NCI-H1694 treated with DMSO at 0.1 percent for 48 hours (cell line): Measurements from ENCODE around the gene CEP76.
A peak's percentile ranks its signal among the peaks of the same experiment; 100 is the strongest.

Experiments
- DNase-seq: peaks from one replicate; lab custom pipeline; 2025; lab: John Stamatoyannopoulos, UW

The CEP76 gene

GRCh38 chr18:12703664-12704063, 1.1 kb upstream of the CEP76 start:
- no peak for DNase-seq

DNA sequence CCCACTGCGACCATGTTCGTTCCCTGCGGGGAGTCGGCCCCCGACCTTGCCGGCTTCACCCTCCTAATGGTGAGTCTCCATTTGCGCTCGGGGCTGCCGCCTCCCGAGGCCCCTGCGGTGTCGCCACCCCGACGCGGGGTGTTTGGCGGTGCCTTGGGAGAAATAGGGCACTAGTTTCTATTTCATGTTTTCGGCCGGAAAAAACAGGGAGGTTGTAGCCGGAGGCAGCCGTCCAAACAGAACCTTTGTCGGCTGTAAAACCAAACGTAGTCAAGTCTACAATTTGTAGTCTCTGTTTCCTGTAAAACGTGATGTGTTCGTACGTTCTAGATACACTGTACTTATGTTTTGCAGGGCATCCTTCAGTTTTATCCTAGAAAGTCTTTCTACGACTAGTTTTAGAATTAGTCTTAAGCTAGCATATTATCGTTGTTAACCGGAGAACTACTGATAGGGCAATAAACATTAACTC, 609 bp upstream of the CEP76 start:
- DNase-seq, result no peak

DNA sequence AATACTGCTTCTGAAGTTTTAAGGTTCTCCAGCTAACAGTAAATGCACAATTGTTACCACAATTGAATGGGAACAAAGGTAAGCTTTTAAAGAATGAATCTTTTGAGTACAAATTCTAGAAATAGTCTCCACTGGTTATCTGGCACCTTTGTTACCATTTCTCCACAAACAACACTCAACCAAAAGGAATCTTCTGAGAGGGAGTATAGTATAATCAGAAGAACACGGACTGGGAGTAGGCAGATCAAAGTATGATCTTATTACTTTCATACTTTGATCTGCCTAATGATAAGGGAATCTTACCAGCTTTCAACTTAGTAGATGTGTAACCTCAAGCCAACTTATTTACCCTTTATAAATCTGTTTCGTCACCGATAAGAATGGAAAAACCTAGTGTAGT, 1.4 kb downstream of the CEP76 start:
- DNase-seq, result no peak

- DNase-seq, result no peak
These were observed 2.8 kb downstream of the CEP76 start for GRCh38 chr18:12699747-12700146.

GRCh38 chr18:12694032-12694431, 8.5 kb downstream of the CEP76 start:
- no peak for DNase-seq

DNA sequence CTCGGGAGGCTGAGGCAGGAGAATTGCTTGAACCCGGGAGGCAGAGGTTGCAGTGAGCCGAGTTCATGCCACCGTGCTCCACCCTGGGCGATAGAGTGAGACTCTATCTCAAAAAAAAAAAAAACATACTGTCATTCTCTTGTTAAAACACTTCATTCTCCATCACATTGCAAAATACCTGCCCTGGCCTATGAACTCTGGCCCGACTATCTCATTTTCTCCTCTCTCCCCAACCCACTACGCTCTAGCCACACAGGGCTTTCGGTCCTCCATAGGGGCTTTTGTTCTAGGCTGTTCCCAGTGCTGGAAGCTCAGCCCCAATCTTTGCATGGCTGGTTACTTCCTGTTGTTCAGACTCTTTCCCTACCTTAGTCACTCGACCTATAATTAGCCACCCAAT, 10.3 kb downstream of the CEP76 start:
- DNase-seq, result no peak

- no peak for DNase-seq
These were observed 13.2 kb downstream of the CEP76 start for GRCh38 chr18:12689256-12689850.

- DNase-seq, result peak; percentile 8
These were observed 16.4 kb downstream of the CEP76 start for GRCh38 chr18:12686100-12686499.

DNA sequence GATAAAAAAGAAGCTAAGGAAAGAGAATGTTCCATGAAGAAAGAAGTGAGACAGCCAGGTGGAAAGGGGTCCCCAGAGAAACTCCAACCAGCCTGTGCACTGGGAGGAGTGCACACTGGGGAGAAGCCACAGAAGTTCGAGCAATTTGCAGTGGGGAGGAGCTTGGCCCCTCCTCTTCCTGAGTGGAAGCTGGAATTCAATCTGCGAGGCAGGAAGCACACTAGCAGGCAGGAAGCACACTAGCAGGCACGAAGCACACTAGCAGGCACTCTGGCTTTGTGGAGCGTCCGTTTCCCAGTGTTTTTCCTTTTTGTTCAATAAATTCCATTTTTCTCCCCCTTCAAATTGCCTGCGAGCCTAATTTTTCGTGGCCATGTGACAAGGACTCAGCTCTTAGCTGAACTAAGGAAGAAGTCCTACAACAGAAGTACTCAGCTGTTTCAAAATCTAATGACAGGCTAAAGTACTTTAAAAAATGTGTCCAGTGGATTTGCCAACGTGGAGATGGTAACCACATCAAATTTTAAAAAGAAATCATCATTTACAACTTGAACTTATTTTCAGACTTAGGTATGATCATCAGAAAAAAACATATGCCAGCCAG, 23.2 kb downstream of the CEP76 start:
- DNase-seq, result no peak

GRCh38 chr18:12668041-12668440, 34.5 kb downstream of the CEP76 start:
- no peak for DNase-seq

DNA sequence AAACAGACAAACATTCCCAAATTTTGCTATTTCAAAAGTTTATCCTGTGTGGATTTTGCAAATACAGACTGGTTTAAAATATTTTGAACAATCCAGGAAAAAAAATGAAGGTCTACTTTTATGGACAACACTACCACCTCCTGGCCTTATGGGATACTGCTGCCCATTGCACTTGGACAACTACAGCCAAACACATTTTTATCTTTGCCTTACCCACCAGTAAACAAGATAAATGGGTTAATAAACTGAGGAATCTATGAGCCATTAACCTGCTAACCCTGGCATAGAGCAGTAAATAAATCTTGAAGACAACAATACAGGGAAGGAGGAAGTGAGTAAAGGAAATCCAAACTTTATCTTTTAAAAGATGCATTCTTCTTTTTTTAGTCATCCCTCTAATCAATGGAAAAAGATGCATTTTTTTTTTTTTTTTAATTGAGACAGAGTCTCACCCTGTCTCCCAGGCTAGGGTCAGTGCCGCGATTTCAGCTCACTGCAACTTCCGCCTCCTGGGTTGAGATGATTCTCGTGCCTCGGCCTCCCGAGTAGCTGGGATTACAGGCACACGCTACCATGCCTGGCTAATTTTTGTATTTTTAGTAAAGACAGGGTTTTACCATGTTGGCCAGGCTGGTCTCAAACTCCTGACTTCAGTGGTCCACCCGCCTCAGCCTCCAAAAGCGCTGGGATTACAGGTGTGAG, 42.5 kb downstream of the CEP76 start:
- DNase-seq, result peak; percentile 68

DNA sequence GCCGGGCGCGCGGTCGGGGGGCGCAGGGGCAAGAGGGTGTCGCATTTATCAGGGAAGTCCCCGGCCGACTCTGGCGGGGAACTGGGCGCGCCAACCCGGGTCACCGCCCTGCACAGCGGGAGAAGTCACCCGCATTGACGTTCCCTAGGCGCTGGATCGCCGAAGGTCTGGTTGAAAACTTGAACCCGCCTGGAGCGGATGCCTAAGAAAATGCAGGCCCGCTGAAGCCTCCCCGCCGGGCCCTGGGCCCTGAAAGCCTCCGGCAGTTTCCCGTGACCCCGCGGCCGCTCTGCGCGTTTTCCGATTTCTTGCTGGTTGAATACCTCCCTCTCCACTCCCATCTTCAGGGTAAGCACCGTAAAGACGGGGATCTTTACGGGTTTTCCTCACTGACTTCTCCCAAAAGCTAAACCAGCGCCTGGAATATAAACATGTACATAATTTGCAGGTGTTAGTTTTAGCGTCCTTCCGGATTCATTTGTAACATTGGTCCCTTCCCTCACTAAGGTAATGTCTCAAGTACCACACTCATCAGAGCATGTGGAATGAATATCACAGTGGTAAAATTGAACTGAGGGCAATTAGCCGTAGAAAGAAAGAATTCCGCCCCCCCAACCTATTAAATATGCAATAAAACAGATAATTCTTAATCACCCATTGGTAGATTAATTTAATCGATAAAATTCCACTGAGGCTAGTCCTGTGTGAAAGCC, 43.9 kb downstream of the CEP76 start:
- no peak for DNase-seq

DNA sequence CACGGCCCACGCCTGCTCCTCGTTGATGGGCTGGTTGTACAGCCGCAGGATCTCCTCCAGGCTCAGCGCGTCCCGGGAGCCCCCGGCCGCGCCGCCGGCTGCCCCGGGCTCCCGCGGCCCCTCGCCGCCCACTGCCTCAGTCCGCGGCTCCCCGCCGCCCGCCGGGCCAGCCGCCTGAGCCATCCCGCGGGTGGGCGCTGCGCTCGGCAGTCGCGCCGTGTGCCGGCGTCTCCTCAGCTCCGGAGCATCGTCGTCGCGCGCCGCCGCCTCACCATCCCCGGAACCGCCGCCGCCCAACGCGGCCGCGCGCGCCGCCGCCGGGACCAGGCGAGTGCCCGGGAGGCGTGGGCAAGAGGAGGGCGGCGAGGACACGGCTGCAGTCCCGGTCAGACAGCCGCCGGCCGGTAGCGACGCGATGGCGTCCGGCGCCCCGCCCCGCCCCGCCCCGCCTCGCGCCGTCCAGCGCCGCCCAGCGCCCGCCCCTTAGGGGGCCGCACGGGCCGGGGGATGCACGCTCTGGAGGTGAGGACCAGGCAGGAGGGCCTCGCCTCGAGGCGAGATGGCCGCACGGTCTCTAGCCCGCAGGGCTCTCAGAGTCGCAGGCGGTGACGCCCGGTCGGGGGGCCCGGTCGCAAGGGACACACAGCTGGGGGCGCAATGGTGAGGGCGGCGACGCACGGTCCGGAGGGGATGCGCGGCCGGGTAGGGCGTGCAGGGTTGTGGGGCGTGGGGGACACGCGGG, 44.7 kb downstream of the CEP76 start, which contains the start of gene SPIRE1:
SPIRE1 (minus strand) TSS at position 424 of the 742 bp plus-strand sequence; CDS start at position 183, 241 bp downstream.
- DNase-seq, result no peak

DNA sequence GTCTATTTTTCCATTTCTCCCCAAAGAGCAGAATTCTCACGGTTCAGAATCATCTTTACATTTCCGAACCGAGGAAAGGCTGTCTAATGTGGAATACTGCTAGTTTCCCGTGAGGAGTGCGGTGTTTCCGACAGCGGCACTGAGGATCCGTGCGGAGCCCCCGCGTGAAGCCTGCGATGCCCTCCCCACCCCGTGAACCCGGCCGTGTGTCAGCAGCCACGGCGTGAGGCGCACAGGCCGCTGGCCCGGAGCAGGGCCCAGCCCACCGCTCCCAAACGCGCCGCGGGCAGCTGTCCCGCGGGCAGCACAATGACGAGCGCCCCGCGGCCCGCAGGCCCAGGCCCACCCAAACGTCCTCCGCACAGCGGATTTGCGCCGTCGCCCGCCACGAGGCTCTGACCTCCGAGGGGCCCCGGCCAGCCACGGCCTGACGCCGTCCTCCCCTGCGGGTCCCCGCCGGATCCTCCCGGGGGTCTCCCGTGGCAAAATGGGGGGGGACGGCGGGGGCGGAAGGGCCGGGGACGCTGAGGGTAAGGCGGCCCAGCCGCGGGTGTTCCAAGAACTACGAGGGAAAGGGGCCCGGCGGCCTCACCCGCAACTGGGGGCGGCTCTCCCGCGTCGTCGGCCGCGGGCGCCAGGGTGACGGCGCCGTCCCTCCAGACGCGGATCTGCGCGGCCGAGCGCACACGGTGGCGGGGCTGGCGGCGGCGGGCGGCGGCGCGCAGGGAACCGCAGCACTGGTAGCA, 45.4 kb downstream of the CEP76 start:
- no peak for DNase-seq

DNA sequence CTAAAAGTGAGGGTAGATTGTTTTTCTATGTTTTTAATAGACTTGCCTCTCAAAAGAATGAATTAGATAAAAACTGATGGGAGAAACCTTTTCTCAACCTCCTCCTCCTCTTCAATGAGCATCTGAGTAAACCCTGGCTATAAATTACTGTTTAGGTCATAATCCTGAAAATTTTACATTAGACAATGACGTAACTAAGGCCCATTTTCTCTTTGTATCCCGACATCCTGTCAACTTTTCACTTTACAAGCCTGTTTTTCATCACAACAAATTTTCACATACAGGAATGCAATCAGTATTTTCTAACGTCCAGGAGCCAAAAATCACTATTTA, 46.0 kb downstream of the CEP76 start:
- no peak for DNase-seq

DNA sequence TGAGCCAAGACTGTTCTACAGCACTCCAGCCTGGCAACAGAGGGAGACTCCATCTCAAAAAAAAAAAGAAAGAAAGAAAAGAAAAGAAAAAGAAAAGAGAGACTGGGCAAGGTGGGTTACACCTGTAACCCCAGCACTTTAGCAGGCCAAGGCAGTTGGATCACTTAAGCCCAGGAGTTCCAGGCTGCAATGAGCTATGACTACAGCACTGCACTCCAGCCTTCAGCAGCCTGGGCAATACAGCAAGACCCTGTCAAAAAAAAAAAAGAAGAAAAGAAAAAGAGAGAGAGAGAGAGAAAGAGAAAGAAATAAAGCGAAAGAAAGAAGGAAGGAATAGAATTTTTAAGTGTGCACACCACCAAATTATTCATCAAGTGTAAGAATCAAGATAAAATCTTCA, 47.6 kb downstream of the CEP76 start:
- no peak for DNase-seq

DNA sequence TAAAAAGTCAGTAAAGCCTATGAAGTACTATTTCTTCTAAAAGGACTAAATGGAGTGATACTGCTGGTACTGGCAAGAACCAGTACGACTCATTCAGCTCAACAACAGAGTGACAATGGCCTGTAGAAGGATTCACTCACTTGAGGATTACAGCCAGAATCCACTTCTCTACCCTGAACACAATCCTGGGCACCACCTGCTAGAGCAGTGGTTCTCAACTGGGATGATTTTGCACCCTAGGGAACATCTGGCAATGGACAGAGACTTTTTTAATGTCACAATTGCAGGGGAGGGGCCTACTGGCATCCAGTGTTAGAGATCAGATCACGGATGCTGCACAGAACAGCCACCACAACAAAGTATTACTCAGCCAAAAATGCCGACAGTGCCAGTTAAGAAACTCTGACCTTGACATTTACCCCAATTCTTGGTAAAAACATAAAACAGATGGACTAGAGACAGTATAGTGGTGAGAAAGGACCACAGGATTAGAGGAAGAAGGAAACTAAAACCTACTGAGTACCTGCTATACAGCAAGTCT, 49.6 kb downstream of the CEP76 start:
- DNase-seq, result no peak

GRCh38 chr18:12651651-12652050, 50.9 kb downstream of the CEP76 start:
- DNase-seq, result no peak

- DNase-seq, result no peak
These were observed 54.8 kb downstream of the CEP76 start for GRCh38 chr18:12647773-12648172.

- DNase-seq, result no peak
These were observed 56.7 kb downstream of the CEP76 start for GRCh38 chr18:12645751-12646203.

DNA sequence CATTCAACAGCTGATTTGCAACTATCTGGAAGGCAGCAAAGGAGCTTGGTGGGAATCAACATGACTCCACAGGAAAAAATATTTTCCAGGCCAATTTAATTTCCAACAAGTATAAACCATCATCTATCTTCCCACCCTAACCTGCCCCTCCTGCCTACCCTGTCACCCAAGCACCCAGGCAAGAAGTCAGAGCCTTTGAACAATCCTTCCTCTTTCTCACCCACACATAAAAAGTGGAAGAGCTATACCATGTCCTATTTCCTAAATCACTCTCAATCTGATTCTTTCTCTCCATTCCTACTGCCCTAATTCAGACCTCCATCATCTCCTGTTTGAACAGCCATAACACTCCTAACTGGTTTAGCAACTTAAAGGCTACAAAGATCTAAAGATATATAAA, 57.3 kb downstream of the CEP76 start:
- no peak for DNase-seq
